Rectal smooth muscle tissue (tissue), 1 donor: Measurements from ENCODE around the gene FERMT1.

Source experiments
- H3K27ac ChIP-seq: one replicate; pipeline ENCODE4 v1.7.0; 2013; ENCODE audit warnings: low read depth, low read length, inconsistent platforms
- H3K27me3 ChIP-seq: one replicate; pipeline ENCODE4 v1.7.0; 2013; ENCODE audit warnings: low read length; ENCODE audit not compliant: control insufficient read depth, insufficient read depth
- H3K36me3 ChIP-seq: one replicate; pipeline ENCODE4 v1.7.0; 2013; ENCODE audit warnings: low read length; ENCODE audit not compliant: control insufficient read depth, insufficient read depth
- H3K4me1 ChIP-seq: one replicate; pipeline ENCODE4 v1.7.0; 2013; ENCODE audit warnings: low read length; ENCODE audit not compliant: control insufficient read depth, insufficient read depth
- H3K4me3 ChIP-seq: one replicate; pipeline ENCODE4 v1.7.0; 2013; ENCODE audit warnings: low read length
- H3K9ac ChIP-seq: one replicate; pipeline ENCODE4 v1.7.0; 2013; ENCODE audit warnings: low read length

Gene FERMT1

GRCh38 chr20:6026051-6026450 is 96.8 kb downstream of the FERMT1 start:
- Histone ChIP-seq H3K27ac (no peak overlapping the region), H3K27me3 (no peaks in the 10 kb centered on the region), H3K9ac (no peak overlapping the region), H3K36me3 (peaks cover 10% of the 10 kb centered on the region), H3K4me1 (no peaks in the 10 kb centered on the region), H3K4me3 (no peak overlapping the region)
